Lower leg skin (tissue), 3 donors: ENCODE results near the gene SH3BP1.

Experiments used
- POLR2A ChIP-seq, 2 donors: fragments of 450-650 bp; IDR thresholded peaks; one replicate each; pipeline ENCODE4 v1.6.1; 2016 to 2017; ENCODE audit warnings: antibody characterized with exemption in 2 of 2, mild to moderate bottlenecking in 1 of 2, moderate library complexity in 1 of 2
- TF ChIP-seq, protein P1 (sequence below), 3 donors: fragments of 450-650 bp; IDR thresholded peaks; one replicate each; pipeline ENCODE4 v1.5.1; 2016; ENCODE audit warnings: antibody characterized with exemption in 3 of 3, mild to moderate bottlenecking in 3 of 3, moderate library complexity in 2 of 3

DNA sequence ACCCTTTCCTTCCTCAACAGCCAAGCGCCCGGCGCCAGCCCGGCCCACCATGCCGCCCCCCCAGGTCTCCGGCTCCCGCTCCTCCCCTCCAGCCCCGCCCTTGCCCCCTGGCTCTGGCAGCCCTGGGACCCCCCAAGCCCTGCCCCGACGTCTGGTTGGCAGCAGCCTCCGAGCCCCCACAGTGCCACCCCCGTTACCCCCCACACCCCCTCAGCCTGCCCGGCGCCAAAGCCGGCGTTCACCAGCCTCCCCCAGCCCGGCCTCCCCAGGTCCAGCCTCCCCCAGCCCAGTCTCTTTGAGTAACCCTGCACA is 15.7 kb downstream of the SH3BP1 start:
- TF ChIP-seq, protein P1, sequence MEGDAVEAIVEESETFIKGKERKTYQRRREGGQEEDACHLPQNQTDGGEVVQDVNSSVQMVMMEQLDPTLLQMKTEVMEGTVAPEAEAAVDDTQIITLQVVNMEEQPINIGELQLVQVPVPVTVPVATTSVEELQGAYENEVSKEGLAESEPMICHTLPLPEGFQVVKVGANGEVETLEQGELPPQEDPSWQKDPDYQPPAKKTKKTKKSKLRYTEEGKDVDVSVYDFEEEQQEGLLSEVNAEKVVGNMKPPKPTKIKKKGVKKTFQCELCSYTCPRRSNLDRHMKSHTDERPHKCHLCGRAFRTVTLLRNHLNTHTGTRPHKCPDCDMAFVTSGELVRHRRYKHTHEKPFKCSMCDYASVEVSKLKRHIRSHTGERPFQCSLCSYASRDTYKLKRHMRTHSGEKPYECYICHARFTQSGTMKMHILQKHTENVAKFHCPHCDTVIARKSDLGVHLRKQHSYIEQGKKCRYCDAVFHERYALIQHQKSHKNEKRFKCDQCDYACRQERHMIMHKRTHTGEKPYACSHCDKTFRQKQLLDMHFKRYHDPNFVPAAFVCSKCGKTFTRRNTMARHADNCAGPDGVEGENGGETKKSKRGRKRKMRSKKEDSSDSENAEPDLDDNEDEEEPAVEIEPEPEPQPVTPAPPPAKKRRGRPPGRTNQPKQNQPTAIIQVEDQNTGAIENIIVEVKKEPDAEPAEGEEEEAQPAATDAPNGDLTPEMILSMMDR (IDR thresholded peaks at IDR 0.05) = no peak
- TF ChIP-seq POLR2A (IDR thresholded peaks at IDR 0.05) = no peak
